GM13976 (cell line): ENCODE measurements around the gene CFAP100.

Source experiments
- DNase-seq: peaks from one replicate; pipeline ENCODE4 v3.0.0; 2012; ENCODE audit warnings: low spot score
- in situ Hi-C: fragments of 300-500 bp; cut with MboI; formaldehyde crosslinking; loops from one replicate; pipeline ENCODE4 v1.12.0; 2022; ENCODE audit warnings: low sequenced_read_pairs, mixed read lengths, inconsistent platforms; ENCODE audit not compliant: unreplicated experiment
- TF ChIP-seq, protein P1 (sequence below): IDR thresholded peaks from 2 replicates; pipeline ENCODE4 v1.5.1; 2012; ENCODE audit warnings: borderline replicate concordance, mild to moderate bottlenecking; ENCODE audit not compliant: insufficient read depth; ENCODE audit errors: extremely low read depth, missing control alignments, control extremely low read depth

CFAP100 gene

DNA sequence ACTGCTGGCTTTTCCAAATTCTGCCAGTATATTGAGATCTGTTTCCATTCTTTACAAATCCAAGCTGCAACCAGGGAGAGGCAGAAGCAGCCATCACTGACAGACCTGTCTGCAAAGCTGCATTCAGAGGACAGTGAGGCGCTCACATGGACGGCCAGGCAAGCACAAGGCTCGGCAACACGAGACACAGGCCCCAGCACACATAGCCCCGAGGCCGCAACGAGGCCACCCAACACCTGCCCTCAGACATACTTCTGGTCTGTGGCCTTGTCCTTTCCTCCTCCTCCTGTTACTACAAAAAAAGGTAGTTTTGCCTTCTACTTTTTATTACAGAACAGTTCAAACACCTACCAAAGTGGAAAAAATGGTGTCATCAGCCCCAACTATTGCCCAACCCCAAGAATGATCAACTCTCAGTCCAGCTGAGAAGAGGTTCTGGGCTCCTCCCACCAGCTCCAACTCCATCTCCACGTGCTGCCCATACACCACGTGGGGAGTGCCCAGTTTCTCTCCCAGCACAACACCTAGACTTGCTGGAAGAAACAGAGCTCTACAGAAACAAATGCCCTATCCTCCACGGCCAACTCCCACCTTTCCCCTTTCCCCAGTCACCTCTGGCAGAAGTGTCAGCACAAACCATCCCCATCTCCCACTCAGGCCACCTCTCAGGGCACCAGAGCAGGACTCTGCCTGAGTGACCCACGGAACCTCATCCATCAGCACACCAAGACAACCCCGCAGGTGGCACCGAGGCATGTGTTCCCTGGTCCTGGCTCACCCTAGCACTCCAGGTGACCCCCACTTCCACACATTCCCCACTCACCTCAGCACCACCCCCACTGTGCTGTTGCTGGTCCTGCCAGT, 73.6 kb downstream of the CFAP100 start:
- no peak for DNase-seq
- TF ChIP-seq, protein P1, sequence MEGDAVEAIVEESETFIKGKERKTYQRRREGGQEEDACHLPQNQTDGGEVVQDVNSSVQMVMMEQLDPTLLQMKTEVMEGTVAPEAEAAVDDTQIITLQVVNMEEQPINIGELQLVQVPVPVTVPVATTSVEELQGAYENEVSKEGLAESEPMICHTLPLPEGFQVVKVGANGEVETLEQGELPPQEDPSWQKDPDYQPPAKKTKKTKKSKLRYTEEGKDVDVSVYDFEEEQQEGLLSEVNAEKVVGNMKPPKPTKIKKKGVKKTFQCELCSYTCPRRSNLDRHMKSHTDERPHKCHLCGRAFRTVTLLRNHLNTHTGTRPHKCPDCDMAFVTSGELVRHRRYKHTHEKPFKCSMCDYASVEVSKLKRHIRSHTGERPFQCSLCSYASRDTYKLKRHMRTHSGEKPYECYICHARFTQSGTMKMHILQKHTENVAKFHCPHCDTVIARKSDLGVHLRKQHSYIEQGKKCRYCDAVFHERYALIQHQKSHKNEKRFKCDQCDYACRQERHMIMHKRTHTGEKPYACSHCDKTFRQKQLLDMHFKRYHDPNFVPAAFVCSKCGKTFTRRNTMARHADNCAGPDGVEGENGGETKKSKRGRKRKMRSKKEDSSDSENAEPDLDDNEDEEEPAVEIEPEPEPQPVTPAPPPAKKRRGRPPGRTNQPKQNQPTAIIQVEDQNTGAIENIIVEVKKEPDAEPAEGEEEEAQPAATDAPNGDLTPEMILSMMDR: no peak
- in situ Hi-C loops: no loop called here

DNA sequence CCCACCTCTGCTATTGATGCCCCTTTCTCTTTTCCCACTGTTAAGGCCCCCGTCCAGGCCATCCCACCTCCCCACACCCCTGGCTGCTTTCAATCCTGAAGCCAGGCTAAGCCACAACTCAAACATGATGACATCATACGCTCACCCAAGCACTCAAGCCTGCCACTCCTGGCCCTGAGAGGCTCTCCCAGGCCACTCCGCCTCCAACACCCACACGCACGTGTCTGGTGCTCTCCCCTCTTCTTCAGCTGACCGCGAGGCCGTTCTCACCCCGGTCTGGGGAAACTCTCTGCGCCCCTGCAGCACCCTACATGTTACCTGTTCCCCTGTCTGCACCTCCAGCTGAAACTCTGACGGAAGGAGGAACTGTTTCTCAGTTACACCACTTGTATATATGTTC, 74.8 kb downstream of the CFAP100 start:
- DNase-seq: peak; percentile 50
- in situ Hi-C loops: no loop called here
- TF ChIP-seq, protein P1: no peak

DNA sequence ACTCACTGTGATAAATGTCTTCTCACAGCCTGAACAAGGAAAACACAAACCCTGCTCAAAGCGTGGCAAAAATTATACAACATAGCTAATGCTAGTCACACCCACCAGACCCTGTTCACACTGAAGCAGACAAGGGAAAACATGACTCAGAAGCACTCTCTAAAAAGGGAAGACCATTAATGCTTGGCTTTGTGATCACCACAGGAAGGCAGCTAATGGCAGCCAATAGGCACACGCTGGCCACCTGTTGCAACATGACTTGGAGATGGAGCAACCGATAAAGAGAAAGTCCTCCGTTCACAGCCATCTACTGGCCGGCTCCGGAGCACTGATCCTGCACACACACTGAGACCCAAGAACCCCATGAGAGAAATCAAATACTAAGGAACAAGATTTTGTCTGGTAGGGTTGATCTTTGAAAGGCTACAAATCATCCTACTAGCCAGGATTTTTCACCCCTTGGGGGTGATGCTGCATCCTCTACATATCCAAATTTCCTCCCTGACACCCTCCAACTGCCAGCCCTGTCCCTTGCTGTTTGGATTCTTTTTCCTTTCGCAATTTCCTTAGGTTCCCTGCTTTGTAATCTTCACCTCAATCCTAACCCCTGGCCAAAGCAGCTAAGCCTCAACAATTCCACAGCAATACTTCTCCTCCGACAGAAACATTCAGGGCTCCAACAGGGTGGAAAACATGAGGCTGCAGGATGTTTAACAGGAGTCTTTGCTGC, 77.7 kb downstream of the CFAP100 start:
- in situ Hi-C loops: no loop called here

GRCh38 chr3:126473292-126474168, 78.8 kb downstream of the CFAP100 start:
- TF ChIP-seq, protein P1: no peak
- in situ Hi-C loops: no loop called here
- no peak for DNase-seq

More for the DNA sequence above, 77.7 kb downstream of the CFAP100 start:
- TF ChIP-seq, protein P1: no peak
- no peak for DNase-seq

- TF ChIP-seq, protein P1: no peak
- in situ Hi-C loops: no loop called here
- peak; percentile 68 for DNase-seq
Measured at GRCh38 chr3:126474498-126475412, 80.0 kb downstream of the CFAP100 start.
